GM12878 (cell line): ENCODE data around the gene RUNX3. TPM values are rescaled to one million over a fixed set of nuclear protein-coding genes. Genes with fewer than 3 reads are reported as not detected.
A peak's percentile ranks its signal among the peaks of the same experiment; 100 is the strongest.

Experiments
- BHLHE40 ChIP-seq, 2 experiments: fragments of 450-650 bp in 1 of 2; IDR thresholded peaks; 2 replicates each; pipeline ENCODE4 v1.6.1; 2011 to 2017; ENCODE audit warnings: low read depth in 2 of 2, borderline replicate concordance in 1 of 2, improper control_type of control experiment in 1 of 2, low read length in 1 of 2, mild to moderate bottlenecking in 1 of 2
- CHD2 ChIP-seq: IDR thresholded peaks from 2 replicates; pipeline ENCODE4 v1.6.1; 2011; ENCODE audit warnings: low read depth, low read length, improper control_type of control experiment, borderline replicate concordance
- HDAC2 ChIP-seq: fragments of 200-600 bp; sonication (generic); IDR thresholded peaks from 2 replicates; pipeline ENCODE4 v1.6.1; 2017
- IKZF1 ChIP-seq: fragments of 450-650 bp; conservative IDR thresholded peaks from 2 replicates; pipeline ENCODE4 v1.6.1; 2017; ENCODE audit warnings: antibody characterized with exemption, mild to moderate bottlenecking
- IKZF2 ChIP-seq, 2 experiments: fragments of 450-650 bp; IDR thresholded peaks; 2 replicates each; pipeline ENCODE4 v1.6.1; 2017; ENCODE audit warnings: mild to moderate bottlenecking in 2 of 2, moderate library complexity in 2 of 2
- MTA2 ChIP-seq: fragments of 450-650 bp; IDR thresholded peaks from 2 replicates; pipeline ENCODE4 v1.6.1; 2016; ENCODE audit warnings: low read depth, mild to moderate bottlenecking, moderate library complexity
- NFXL1 ChIP-seq: fragments of 450-650 bp; IDR thresholded peaks from 2 replicates; pipeline ENCODE4 v1.6.1; 2017; ENCODE audit warnings: antibody characterized with exemption, mild to moderate bottlenecking, borderline replicate concordance
- NFYB ChIP-seq: IDR thresholded peaks from 2 replicates; pipeline ENCODE4 v1.6.1; 2011; ENCODE audit warnings: low read depth, mild to moderate bottlenecking, low read length, improper control_type of control experiment, moderate library complexity; ENCODE audit not compliant: insufficient read depth
- RUNX3 ChIP-seq: IDR thresholded peaks from 2 replicates; pipeline ENCODE4 v1.6.1; 2012; ENCODE audit warnings: low read length, inconsistent platforms
- SPI1 ChIP-seq: IDR thresholded peaks from 2 replicates; pipeline ENCODE4 v1.6.1; 2011; ENCODE audit warnings: low read depth, mild to moderate bottlenecking, low read length, moderate library complexity, borderline replicate concordance; ENCODE audit not compliant: insufficient read depth
- SREBF1 ChIP-seq: IDR thresholded peaks from 2 replicates; pipeline ENCODE4 v1.6.1; 2012; ENCODE audit warnings: mild to moderate bottlenecking, low read length
- SUPT20H ChIP-seq: IDR thresholded peaks from 2 replicates; pipeline ENCODE4 v1.6.1; 2011; ENCODE audit warnings: low read depth, mild to moderate bottlenecking, low read length, moderate library complexity, borderline replicate concordance; ENCODE audit not compliant: control insufficient read depth
- polyA plus RNA-seq, 11 experiments: library from polyadenylated mRNA; depleted of rRNA in 4 of 11; unstranded in 6 of 11; stranded (reverse) in 5 of 11; fragments of >200 nt; fragmentation: Nextera tagmentation in 4 of 11; fragmentation: Illumina TruSeq in 1 of 11; extraction: Ambion mirVana in 4 of 11; extraction: Trizol in 1 of 11; gene quantifications; 1 replicate in 1 of 11; 2 replicates in 10 of 11; pipeline versions ENCODE4 v1.2.1 to v1.2.3, GENCODE V29; 2011 to 2016; ENCODE audit warnings: inconsistent platforms in 2 of 11, missing spikeins in 2 of 11, low read depth in 1 of 11
- total RNA-seq, 4 experiments: library from RNA; depleted of rRNA in 3 of 4; stranded (reverse); fragments of >200 nt in 3 of 4; fragmentation: Illumina TruSeq in 1 of 4; extraction: Trizol in 1 of 4; gene quantifications; 2 replicates each; pipeline versions ENCODE4 v1.2.1 to v1.2.3, GENCODE V29; 2013 to 2021
- TF ChIP-seq, protein P1 (sequence below): fragments of 450-650 bp; IDR thresholded peaks from 2 replicates; pipeline ENCODE4 v1.6.1; 2018; ENCODE audit warnings: borderline replicate concordance, mild to moderate bottlenecking; ENCODE audit not compliant: partially characterized antibody
- TF ChIP-seq, protein P2 (sequence below): fragments of 450-650 bp; IDR thresholded peaks from 2 replicates; pipeline ENCODE4 v1.6.1; 2017; ENCODE audit warnings: mild to moderate bottlenecking, moderate library complexity
- TF ChIP-seq, protein P3 (sequence below): fragments of 450-650 bp; IDR thresholded peaks from 2 replicates; pipeline ENCODE4 v1.6.1; 2017; ENCODE audit warnings: low read depth, mild to moderate bottlenecking, moderate library complexity
- TF ChIP-seq, protein P4 (sequence below): IDR thresholded peaks from 2 replicates; pipeline ENCODE4 v1.6.1; 2012; ENCODE audit warnings: mild to moderate bottlenecking, low read depth, low read length

The RUNX3 gene
- total and polyA plus RNA-seq, 10 of the 15 experiments (the other 5 are each of a cell fraction or from before 2014, with no cell fraction given), result 19.0 to 151 (median 31.4) TPM

DNA sequence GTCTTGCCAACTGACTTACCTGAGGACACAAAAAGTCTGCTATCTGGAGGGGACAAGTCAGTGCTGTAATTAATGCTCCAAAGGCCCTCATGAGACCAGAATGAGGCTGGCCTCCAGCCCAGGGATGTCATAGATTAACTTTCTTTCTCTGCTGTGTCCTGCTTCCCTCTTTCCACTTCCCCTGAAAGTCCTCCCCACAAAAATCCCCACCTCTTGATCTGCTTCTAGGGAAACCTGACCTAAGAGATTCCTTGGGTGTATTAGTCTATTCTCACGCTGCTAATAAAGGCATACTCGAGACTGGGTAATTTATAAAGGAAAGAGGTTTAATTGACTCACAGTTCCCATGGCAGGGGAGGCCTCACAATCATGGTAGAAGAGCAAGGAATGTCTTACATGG lies 39.2 kb downstream of the RUNX3 start (continued):
- TF ChIP-seq, protein P1, sequence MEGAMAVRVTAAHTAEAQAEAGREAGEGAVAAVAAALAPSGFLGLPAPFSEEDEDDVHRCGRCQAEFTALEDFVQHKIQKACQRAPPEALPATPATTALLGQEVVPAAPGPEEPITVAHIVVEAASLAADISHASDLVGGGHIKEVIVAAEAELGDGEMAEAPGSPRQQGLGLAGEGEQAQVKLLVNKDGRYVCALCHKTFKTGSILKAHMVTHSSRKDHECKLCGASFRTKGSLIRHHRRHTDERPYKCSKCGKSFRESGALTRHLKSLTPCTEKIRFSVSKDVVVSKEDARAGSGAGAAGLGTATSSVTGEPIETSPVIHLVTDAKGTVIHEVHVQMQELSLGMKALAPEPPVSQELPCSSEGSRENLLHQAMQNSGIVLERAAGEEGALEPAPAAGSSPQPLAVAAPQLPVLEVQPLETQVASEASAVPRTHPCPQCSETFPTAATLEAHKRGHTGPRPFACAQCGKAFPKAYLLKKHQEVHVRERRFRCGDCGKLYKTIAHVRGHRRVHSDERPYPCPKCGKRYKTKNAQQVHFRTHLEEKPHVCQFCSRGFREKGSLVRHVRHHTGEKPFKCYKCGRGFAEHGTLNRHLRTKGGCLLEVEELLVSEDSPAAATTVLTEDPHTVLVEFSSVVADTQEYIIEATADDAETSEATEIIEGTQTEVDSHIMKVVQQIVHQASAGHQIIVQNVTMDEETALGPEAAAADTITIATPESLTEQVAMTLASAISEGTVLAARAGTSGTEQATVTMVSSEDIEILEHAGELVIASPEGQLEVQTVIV, result no peak
- TF ChIP-seq CHD2 (no peak), SREBF1 (no peak), NFXL1 (no peak), BHLHE40 (IDR thresholded peaks at IDR 0.05; ENCODE audit: borderline replicate concordance in 1 of 2, low read depth in 2 of 2, low read length in 1 of 2) (no peak), SUPT20H (no peak), IKZF1 (peak; percentile 61), SPI1 (peak; percentile 62; the same call in 1 of the 2 replicates), NFYB (no peak), HDAC2 (no peak), IKZF2 (IDR thresholded peaks at IDR 0.05) (peak; percentile 47 to 57; a peak in 3 of 4 replicates), MTA2 (no peak), RUNX3 (no peak; the same call in 1 of the 2 replicates)
- TF ChIP-seq, protein P2, sequence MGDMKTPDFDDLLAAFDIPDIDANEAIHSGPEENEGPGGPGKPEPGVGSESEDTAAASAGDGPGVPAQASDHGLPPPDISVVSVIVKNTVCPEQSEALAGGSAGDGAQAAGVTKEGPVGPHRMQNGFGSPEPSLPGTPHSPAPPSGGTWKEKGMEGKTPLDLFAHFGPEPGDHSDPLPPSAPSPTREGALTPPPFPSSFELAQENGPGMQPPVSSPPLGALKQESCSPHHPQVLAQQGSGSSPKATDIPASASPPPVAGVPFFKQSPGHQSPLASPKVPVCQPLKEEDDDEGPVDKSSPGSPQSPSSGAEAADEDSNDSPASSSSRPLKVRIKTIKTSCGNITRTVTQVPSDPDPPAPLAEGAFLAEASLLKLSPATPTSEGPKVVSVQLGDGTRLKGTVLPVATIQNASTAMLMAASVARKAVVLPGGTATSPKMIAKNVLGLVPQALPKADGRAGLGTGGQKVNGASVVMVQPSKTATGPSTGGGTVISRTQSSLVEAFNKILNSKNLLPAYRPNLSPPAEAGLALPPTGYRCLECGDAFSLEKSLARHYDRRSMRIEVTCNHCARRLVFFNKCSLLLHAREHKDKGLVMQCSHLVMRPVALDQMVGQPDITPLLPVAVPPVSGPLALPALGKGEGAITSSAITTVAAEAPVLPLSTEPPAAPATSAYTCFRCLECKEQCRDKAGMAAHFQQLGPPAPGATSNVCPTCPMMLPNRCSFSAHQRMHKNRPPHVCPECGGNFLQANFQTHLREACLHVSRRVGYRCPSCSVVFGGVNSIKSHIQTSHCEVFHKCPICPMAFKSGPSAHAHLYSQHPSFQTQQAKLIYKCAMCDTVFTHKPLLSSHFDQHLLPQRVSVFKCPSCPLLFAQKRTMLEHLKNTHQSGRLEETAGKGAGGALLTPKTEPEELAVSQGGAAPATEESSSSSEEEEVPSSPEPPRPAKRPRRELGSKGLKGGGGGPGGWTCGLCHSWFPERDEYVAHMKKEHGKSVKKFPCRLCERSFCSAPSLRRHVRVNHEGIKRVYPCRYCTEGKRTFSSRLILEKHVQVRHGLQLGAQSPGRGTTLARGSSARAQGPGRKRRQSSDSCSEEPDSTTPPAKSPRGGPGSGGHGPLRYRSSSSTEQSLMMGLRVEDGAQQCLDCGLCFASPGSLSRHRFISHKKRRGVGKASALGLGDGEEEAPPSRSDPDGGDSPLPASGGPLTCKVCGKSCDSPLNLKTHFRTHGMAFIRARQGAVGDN, result 0 out of 2 replicates have a peak, but pooled peaks have one; percentile 3
- TF ChIP-seq, protein P3, sequence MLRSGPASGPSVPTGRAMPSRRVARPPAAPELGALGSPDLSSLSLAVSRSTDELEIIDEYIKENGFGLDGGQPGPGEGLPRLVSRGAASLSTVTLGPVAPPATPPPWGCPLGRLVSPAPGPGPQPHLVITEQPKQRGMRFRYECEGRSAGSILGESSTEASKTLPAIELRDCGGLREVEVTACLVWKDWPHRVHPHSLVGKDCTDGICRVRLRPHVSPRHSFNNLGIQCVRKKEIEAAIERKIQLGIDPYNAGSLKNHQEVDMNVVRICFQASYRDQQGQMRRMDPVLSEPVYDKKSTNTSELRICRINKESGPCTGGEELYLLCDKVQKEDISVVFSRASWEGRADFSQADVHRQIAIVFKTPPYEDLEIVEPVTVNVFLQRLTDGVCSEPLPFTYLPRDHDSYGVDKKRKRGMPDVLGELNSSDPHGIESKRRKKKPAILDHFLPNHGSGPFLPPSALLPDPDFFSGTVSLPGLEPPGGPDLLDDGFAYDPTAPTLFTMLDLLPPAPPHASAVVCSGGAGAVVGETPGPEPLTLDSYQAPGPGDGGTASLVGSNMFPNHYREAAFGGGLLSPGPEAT, result 0 out of 2 replicates have a peak, but pooled peaks have one; percentile 29
- TF ChIP-seq, protein P4, sequence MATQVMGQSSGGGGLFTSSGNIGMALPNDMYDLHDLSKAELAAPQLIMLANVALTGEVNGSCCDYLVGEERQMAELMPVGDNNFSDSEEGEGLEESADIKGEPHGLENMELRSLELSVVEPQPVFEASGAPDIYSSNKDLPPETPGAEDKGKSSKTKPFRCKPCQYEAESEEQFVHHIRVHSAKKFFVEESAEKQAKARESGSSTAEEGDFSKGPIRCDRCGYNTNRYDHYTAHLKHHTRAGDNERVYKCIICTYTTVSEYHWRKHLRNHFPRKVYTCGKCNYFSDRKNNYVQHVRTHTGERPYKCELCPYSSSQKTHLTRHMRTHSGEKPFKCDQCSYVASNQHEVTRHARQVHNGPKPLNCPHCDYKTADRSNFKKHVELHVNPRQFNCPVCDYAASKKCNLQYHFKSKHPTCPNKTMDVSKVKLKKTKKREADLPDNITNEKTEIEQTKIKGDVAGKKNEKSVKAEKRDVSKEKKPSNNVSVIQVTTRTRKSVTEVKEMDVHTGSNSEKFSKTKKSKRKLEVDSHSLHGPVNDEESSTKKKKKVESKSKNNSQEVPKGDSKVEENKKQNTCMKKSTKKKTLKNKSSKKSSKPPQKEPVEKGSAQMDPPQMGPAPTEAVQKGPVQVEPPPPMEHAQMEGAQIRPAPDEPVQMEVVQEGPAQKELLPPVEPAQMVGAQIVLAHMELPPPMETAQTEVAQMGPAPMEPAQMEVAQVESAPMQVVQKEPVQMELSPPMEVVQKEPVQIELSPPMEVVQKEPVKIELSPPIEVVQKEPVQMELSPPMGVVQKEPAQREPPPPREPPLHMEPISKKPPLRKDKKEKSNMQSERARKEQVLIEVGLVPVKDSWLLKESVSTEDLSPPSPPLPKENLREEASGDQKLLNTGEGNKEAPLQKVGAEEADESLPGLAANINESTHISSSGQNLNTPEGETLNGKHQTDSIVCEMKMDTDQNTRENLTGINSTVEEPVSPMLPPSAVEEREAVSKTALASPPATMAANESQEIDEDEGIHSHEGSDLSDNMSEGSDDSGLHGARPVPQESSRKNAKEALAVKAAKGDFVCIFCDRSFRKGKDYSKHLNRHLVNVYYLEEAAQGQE, result no peak
